Ascending aorta (tissue), 2 donors: ENCODE data around the gene RXRG. TPM values are rescaled to one million over a fixed set of nuclear protein-coding genes. Genes with fewer than 3 reads are reported as not detected.
A peak's percentile ranks its signal among the peaks of the same experiment; 100 is the strongest.

ENCODE experiments used
- DNase-seq, 2 donors: peaks; one replicate each; pipeline ENCODE4 v3.0.0-alpha.2; 2019; ENCODE audit warnings: low spot score in 2 of 2
- H3K27ac ChIP-seq, 2 donors: fragments of 200-600 bp; sonication (generic); one replicate each; pipeline ENCODE4 v1.5.1; 2016 to 2017; ENCODE audit warnings: mild to moderate bottlenecking in 1 of 2
- H3K27me3 ChIP-seq: fragments of 200-600 bp; sonication (generic); one replicate; pipeline ENCODE4 v1.5.1; 2017
- H3K36me3 ChIP-seq, 2 donors: fragments of 200-600 bp; sonication (generic); one replicate each; pipeline ENCODE4 v1.5.1; 2016
- H3K4me1 ChIP-seq, 2 donors: fragments of 200-600 bp; sonication (generic); one replicate each; pipeline ENCODE4 v1.5.1; 2016 to 2017; ENCODE audit warnings: mild to moderate bottlenecking in 1 of 2
- H3K4me3 ChIP-seq, 2 donors: fragments of 200-600 bp; sonication (generic); one replicate each; pipeline ENCODE4 v1.5.1; 2016 to 2017; ENCODE audit warnings: mild to moderate bottlenecking in 1 of 2
- H3K9me3 ChIP-seq, 2 donors: fragments of 200-600 bp; sonication (generic); one replicate each; pipeline ENCODE4 v1.5.1; 2016
- intact Hi-C: fragments of 100-400 bp; cut with DNase I; formaldehyde crosslinking; loops from one replicate; pipeline ENCODE4 v1.15.1; 2023
- total RNA-seq: library from RNA; depleted of rRNA; stranded (reverse); fragments of >200 nt; gene quantifications from one replicate; pipeline ENCODE4 v1.1.0, GENCODE V29; 2016
- TF ChIP-seq, protein P1 (sequence below), 3 experiments: fragments of 200-600 bp in 2 of 3; fragments of 450-650 bp in 1 of 3; sonication (generic) in 2 of 3; IDR thresholded peaks; one replicate each; pipeline ENCODE4 v1.5.1; 2016 to 2019; ENCODE audit warnings: antibody characterized with exemption in 3 of 3, mild to moderate bottlenecking in 1 of 3, moderate library complexity in 1 of 3

Gene RXRG
- total RNA-seq, 1 donor from 2014 or later: not detected

DNA sequence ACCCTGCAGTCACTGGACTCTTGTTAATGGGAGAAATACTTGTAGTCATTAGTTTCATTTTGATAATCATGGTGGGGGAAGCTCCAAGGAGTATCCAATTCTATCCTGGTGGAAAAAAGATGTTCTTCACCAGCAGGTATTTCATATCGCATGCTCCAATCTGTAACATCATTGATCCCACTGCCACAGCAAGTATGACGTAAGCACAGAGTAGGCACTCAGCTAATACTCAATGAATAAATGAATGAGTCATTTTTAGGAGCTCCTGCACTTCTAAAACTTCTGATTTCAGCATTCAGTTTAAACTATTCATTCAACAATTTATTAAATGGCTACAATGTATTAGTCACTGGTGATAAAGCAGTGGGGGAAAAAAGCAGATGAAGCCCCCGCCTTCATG, 30.3 kb downstream of the RXRG start:
- DNase-seq: no peak
- H3K27me3 ChIP-seq: no peaks in the 10 kb centered on the region
- intact Hi-C loops: no loop called here
- no peak overlapping the region for H3K27ac ChIP-seq
- H3K4me1 ChIP-seq: no peaks in the 10 kb centered on the region
- no peaks in the 10 kb centered on the region for H3K36me3 ChIP-seq
- TF ChIP-seq, protein P1, sequence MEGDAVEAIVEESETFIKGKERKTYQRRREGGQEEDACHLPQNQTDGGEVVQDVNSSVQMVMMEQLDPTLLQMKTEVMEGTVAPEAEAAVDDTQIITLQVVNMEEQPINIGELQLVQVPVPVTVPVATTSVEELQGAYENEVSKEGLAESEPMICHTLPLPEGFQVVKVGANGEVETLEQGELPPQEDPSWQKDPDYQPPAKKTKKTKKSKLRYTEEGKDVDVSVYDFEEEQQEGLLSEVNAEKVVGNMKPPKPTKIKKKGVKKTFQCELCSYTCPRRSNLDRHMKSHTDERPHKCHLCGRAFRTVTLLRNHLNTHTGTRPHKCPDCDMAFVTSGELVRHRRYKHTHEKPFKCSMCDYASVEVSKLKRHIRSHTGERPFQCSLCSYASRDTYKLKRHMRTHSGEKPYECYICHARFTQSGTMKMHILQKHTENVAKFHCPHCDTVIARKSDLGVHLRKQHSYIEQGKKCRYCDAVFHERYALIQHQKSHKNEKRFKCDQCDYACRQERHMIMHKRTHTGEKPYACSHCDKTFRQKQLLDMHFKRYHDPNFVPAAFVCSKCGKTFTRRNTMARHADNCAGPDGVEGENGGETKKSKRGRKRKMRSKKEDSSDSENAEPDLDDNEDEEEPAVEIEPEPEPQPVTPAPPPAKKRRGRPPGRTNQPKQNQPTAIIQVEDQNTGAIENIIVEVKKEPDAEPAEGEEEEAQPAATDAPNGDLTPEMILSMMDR (IDR thresholded peaks at IDR 0.05): no peak
- H3K4me3 ChIP-seq: no peak overlapping the region
- H3K9me3 ChIP-seq: no peaks in the 10 kb centered on the region

GRCh38 chr1:165411396-165411795, 33.5 kb downstream of the RXRG start:
- DNase-seq: peak in 1 of 2 donors; percentile 9
- no peak overlapping the region for H3K27ac ChIP-seq
- H3K27me3 ChIP-seq: no peaks in the 10 kb centered on the region
- intact Hi-C loops: no loop called here
- no peaks in the 10 kb centered on the region for H3K9me3 ChIP-seq
- H3K36me3 ChIP-seq: no peaks in the 10 kb centered on the region
- no peaks in the 10 kb centered on the region for H3K4me1 ChIP-seq
- TF ChIP-seq, protein P1 (IDR thresholded peaks at IDR 0.05): no peak
- no peak overlapping the region for H3K4me3 ChIP-seq

GRCh38 chr1:165409657-165410358, 35.1 kb downstream of the RXRG start:
- Histone ChIP-seq H3K4me3 (no peak overlapping the region), H3K9me3 (no peaks in the 10 kb centered on the region), H3K27me3 (no peaks in the 10 kb centered on the region), H3K4me1 (no peaks in the 10 kb centered on the region), H3K36me3 (no peaks in the 10 kb centered on the region), H3K27ac (no peak overlapping the region)
- TF ChIP-seq, protein P1 (IDR thresholded peaks at IDR 0.05): no peak
- intact Hi-C loops: no loop called here
- DNase-seq: peak in 1 of 2 donors; percentile 19

DNA sequence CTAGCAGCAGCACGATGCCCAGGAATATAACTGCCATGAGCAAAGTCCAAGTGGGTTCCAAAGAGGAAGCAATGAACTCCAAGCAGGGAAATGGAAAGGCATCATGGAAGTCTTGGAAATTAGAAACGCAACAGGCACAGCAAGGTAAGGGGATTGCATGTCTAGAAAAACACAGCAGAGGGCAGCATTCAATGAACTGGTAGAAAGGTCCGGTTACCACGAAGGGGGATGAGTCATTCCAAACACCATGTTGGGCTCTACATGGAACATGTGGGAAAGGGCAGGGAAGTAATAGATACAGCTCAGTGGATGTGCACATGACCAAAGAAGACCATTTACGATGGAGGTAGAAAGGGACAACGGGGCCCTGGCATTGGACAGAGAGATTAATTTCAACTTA, 36.4 kb downstream of the RXRG start:
- Histone ChIP-seq H3K4me3 (no peak overlapping the region), H3K27ac (no peak overlapping the region), H3K36me3 (no peaks in the 10 kb centered on the region), H3K9me3 (no peaks in the 10 kb centered on the region), H3K4me1 (no peaks in the 10 kb centered on the region), H3K27me3 (no peaks in the 10 kb centered on the region)
- DNase-seq: peak in 1 of 2 donors; percentile 40
- TF ChIP-seq, protein P1 (IDR thresholded peaks at IDR 0.05): peak in 2 of 3 experiments; percentile 10 to 24
- intact Hi-C loops: no loop called here

- Histone ChIP-seq H3K27me3 (no peaks in the 10 kb centered on the region), H3K36me3 (no peaks in the 10 kb centered on the region), H3K27ac (no peak overlapping the region), H3K4me1 (no peaks in the 10 kb centered on the region), H3K4me3 (no peak overlapping the region), H3K9me3 (no peaks in the 10 kb centered on the region)
- intact Hi-C loops: no loop called here
- DNase-seq: peak in 1 of 2 donors; percentile 45
- TF ChIP-seq, protein P1 (IDR thresholded peaks at IDR 0.05): no peak
These were observed 37.5 kb downstream of the RXRG start for GRCh38 chr1:165407398-165407797.
